ENCODE measurements around the gene TTYH3. TPM values are rescaled to one million over a fixed set of nuclear protein-coding genes. Genes with fewer than 3 reads are reported as not detected.

TTYH3 gene
- total RNA-seq, 4 donors from 2014 or later, result 14.0 to 26.3 (median 19.5) TPM

DNA sequence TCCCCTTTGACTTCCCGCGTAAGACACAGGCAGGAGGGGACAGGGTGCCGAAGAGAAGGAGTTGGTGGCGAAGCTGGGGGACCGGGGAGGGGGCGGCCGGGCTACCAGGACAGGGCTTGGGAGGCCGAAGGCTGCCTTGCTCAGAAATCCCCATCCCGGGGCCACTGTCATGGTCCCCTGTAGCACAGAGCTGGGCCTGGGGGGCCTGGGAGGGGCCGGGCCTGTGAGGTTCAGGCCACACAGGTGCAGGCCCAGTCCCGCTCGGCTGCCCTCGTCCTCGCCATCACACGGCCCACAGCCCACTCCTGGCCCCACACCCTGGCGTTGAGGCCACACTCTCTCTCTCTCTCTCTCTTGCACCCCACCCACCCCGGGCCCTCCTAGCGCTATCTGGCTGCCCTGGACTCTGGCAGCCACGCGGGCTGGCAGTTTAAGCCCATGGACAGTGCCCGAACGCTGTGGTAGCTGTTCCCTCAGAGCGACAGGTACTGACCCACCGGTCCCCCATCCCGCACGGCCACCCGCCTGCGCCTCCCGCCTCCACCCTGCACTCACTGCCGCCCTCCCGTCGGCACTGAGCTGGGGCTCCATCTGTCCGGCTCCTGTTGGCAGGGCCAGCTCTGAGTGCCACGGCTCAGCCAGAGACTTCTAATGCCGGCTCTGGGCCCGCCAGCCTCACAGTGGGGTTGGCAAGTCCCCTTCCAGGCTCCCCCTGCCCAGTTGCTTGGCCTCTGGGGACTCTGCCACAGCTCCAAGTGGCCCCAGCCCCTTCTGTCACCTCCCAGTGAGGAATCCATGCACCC lies 28.0 kb downstream of the TTYH3 start:
- Histone ChIP-seq H3K4me1 (peaks cover 34% of the 10 kb centered on the region), H3K36me3 (peaks cover 48% of the 10 kb centered on the region), H3K4me3 (no peak overlapping the region), H3K9me3 (no peaks in the 10 kb centered on the region), H3K27ac (no peak overlapping the region), H3K27me3 (no peaks in the 10 kb centered on the region)
- WGBS, result 89% methylated on average over 21 of the region's 36 CpGs
- no peak for DNase-seq (ENCODE audit: low spot score in 2 of 2)
- TF ChIP-seq EP300 (IDR thresholded peaks at IDR 0.05) (no peak), POLR2A (IDR thresholded peaks at IDR 0.05) (no peak)
- TF ChIP-seq, protein P1, sequence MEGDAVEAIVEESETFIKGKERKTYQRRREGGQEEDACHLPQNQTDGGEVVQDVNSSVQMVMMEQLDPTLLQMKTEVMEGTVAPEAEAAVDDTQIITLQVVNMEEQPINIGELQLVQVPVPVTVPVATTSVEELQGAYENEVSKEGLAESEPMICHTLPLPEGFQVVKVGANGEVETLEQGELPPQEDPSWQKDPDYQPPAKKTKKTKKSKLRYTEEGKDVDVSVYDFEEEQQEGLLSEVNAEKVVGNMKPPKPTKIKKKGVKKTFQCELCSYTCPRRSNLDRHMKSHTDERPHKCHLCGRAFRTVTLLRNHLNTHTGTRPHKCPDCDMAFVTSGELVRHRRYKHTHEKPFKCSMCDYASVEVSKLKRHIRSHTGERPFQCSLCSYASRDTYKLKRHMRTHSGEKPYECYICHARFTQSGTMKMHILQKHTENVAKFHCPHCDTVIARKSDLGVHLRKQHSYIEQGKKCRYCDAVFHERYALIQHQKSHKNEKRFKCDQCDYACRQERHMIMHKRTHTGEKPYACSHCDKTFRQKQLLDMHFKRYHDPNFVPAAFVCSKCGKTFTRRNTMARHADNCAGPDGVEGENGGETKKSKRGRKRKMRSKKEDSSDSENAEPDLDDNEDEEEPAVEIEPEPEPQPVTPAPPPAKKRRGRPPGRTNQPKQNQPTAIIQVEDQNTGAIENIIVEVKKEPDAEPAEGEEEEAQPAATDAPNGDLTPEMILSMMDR (IDR thresholded peaks at IDR 0.05), result no peak

- Histone ChIP-seq H3K4me1 (peaks cover 37% of the 10 kb centered on the region), H3K27ac (no peak overlapping the region), H3K4me3 (no peak overlapping the region), H3K9me3 (no peaks in the 10 kb centered on the region), H3K27me3 (no peaks in the 10 kb centered on the region), H3K36me3 (peaks cover 45% of the 10 kb centered on the region)
- peak in 1 of 2 donors; percentile 69 for DNase-seq (ENCODE audit: low spot score in 2 of 2)
- no peak for TF ChIP-seq EP300 (IDR thresholded peaks at IDR 0.05)
- TF ChIP-seq POLR2AphosphoS5 (IDR thresholded peaks at IDR 0.05), result no peak
- TF ChIP-seq, protein P1 (IDR thresholded peaks at IDR 0.05), result no peak
- TF ChIP-seq POLR2A (IDR thresholded peaks at IDR 0.05), result no peak
- no CpG with 5 or more reads among the region's 36 CpGs for WGBS
These were observed 28.7 kb downstream of the TTYH3 start for GRCh38 chr7:2660359-2661095.

GRCh38 chr7:2661096-2661449 lies 29.3 kb downstream of the TTYH3 start:
- Histone ChIP-seq H3K27ac (no peak overlapping the region), H3K9me3 (no peaks in the 10 kb centered on the region), H3K4me1 (peaks cover 37% of the 10 kb centered on the region), H3K36me3 (peaks cover 39% of the 10 kb centered on the region), H3K4me3 (no peak overlapping the region), H3K27me3 (no peaks in the 10 kb centered on the region)
- 20% methylated on average over 2 of the region's 10 CpGs for WGBS
- TF ChIP-seq POLR2AphosphoS5 (IDR thresholded peaks at IDR 0.05) (no peak), EP300 (IDR thresholded peaks at IDR 0.05) (no peak), POLR2A (IDR thresholded peaks at IDR 0.05) (no peak)
- TF ChIP-seq, protein P1 (IDR thresholded peaks at IDR 0.05), result no peak
- no peak for DNase-seq (ENCODE audit: low spot score in 2 of 2)

GRCh38 chr7:2661602-2662272 lies 30.0 kb downstream of the TTYH3 start:
- H3K27ac ChIP-seq, result no peak overlapping the region
- 63% methylated on average over 27 of the region's 43 CpGs for WGBS
- H3K4me3 ChIP-seq, result no peak overlapping the region
- H3K36me3 ChIP-seq, result peaks cover 34% of the 10 kb centered on the region
- peaks cover 37% of the 10 kb centered on the region for H3K4me1 ChIP-seq
- DNase-seq (ENCODE audit: low spot score in 2 of 2), result peak in 1 of 2 donors; percentile 64
- TF ChIP-seq, protein P1 (IDR thresholded peaks at IDR 0.05), result no peak
- TF ChIP-seq EP300 (IDR thresholded peaks at IDR 0.05), result no peak
- no peak for TF ChIP-seq POLR2A (IDR thresholded peaks at IDR 0.05)
- no peak for TF ChIP-seq POLR2AphosphoS5 (IDR thresholded peaks at IDR 0.05)
- no peaks in the 10 kb centered on the region for H3K27me3 ChIP-seq
- H3K9me3 ChIP-seq, result no peaks in the 10 kb centered on the region

Data from suprapubic skin (tissue), 4 donors.